PC-3 (cell line): Measurements from ENCODE around the gene TMEM51. TPM values are rescaled to one million over a fixed set of nuclear protein-coding genes. Genes with fewer than 3 reads are reported as not detected.
A peak's percentile ranks its signal among the peaks of the same experiment; 100 is the strongest.

Experiments used
- ATAC-seq: fragments of 200-7000 bp; cut with Tn5 transposase; 2 replicates; pipeline ENCODE4 v1.9.1; 2020; ENCODE audit warnings: mild to moderate bottlenecking, moderate library complexity
- BruUV-seq: library from RNA; stranded (reverse); fragments of 400-500 nt; replicated peaks from 2 replicates; lab custom pipeline; 2021; lab: Mats Ljungman, UMichigan
- CTCF ChIA-PET: fragments of 300-600 bp; sonication (Branson Sonifier 250); formaldehyde crosslinking; loops from one replicate; lab custom pipeline; 2022; ENCODE audit warnings: antibody characterized with exemption; lab: Charles Lee
- POLR2A ChIA-PET: fragments of 300-600 bp; sonication (Branson Sonifier 250); formaldehyde crosslinking; loops from one replicate; lab custom pipeline; 2022; ENCODE audit warnings: antibody characterized with exemption; ENCODE audit not compliant: unreplicated experiment; lab: Charles Lee
- DNase-seq: peaks from one replicate; pipeline ENCODE4 v3.0.0-alpha.2; 2015
- H2AFZ ChIP-seq: fragments of 300-600 bp; sonication (generic); 2 replicates; pipeline ENCODE4 v1.6.0; 2016; ENCODE audit warnings: antibody characterized with exemption, low read length
- H3F3A ChIP-seq: fragments of 300-600 bp; sonication (generic); one replicate; pipeline ENCODE4 v1.6.0; 2017; ENCODE audit warnings: antibody characterized with exemption, low read length, control low read depth, mild to moderate bottlenecking; ENCODE audit not compliant: unreplicated experiment
- H3K27ac ChIP-seq: fragments of 300-600 bp; sonication (generic); 2 replicates; pipeline ENCODE4 v1.5.1; 2016; ENCODE audit warnings: mild to moderate bottlenecking, low read length
- H3K27me3 ChIP-seq: fragments of 300-600 bp; sonication (generic); 2 replicates; pipeline ENCODE4 v1.6.1; 2016; ENCODE audit warnings: low read length, mixed read lengths
- H3K36me3 ChIP-seq: fragments of 300-600 bp; sonication (generic); 2 replicates; pipeline ENCODE4 v1.6.1; 2016; ENCODE audit warnings: low read depth, mixed run types, low read length, mixed read lengths
- H3K4me1 ChIP-seq: fragments of 300-600 bp; sonication (generic); 2 replicates; pipeline ENCODE4 v1.5.1; 2016; ENCODE audit warnings: low read length; ENCODE audit not compliant: insufficient read depth
- H3K4me2 ChIP-seq: fragments of 300-600 bp; sonication (generic); 2 replicates; pipeline ENCODE4 v1.6.0; 2016; ENCODE audit warnings: low read length
- H3K4me3 ChIP-seq: fragments of 300-600 bp; sonication (generic); 2 replicates; pipeline ENCODE4 v1.5.1; 2016; ENCODE audit warnings: mild to moderate bottlenecking, low read length, mixed read lengths
- H3K79me2 ChIP-seq: fragments of 300-600 bp; sonication (generic); 2 replicates; pipeline ENCODE4 v1.6.1; 2017; ENCODE audit warnings: low read length, mixed read lengths
- H3K9ac ChIP-seq: fragments of 300-600 bp; sonication (generic); 2 replicates; pipeline ENCODE4 v1.6.0; 2016; ENCODE audit warnings: mild to moderate bottlenecking, low read length
- H3K9me2 ChIP-seq: fragments of 300-600 bp; sonication (generic); replicated peaks from 2 replicates; pipeline ENCODE4 v1.6.1; 2016; ENCODE audit warnings: mixed run types, low read length, mixed read lengths
- H3K9me3 ChIP-seq: fragments of 300-600 bp; sonication (generic); 2 replicates; pipeline ENCODE4 v1.6.1; 2016; ENCODE audit warnings: low read length, mixed read lengths
- H4K20me1 ChIP-seq: fragments of 300-600 bp; sonication (generic); 2 replicates; pipeline ENCODE4 v1.6.1; 2016; ENCODE audit warnings: low read length, mixed read lengths
- CTCF ChIP-seq: fragments of 300-600 bp; sonication (generic); conservative IDR thresholded peaks from 2 replicates; pipeline ENCODE4 v1.5.1; 2017; ENCODE audit warnings: antibody characterized with exemption, low read depth, mild to moderate bottlenecking, low read length
- EZH2 ChIP-seq: fragments of 300-600 bp; sonication (generic); IDR thresholded peaks from one replicate; pipeline ENCODE4 v1.6.1; 2017; ENCODE audit warnings: antibody characterized with exemption, mild to moderate bottlenecking, low read length; ENCODE audit not compliant: unreplicated experiment
- EZH2phosphoT487 ChIP-seq: fragments of 300-600 bp; sonication (generic); IDR thresholded peaks from 2 replicates; pipeline ENCODE4 v1.6.1; 2018; ENCODE audit warnings: mild to moderate bottlenecking, antibody characterized with exemption, low read length, borderline replicate concordance
- intact Hi-C: fragments of 100-400 bp; cut with micrococcal nuclease; formaldehyde crosslinking; loops from 2 replicates; pipeline ENCODE4 v1.9.0; 2023
- total RNA-seq: library from RNA; depleted of rRNA; stranded (reverse); fragments of >200 nt; gene quantifications from 2 replicates; pipeline ENCODE4 v1.2.3, GENCODE V29; 2014

The TMEM51 gene
- total RNA-seq, 1 experiment from 2014 or later: 20.8 TPM

DNA sequence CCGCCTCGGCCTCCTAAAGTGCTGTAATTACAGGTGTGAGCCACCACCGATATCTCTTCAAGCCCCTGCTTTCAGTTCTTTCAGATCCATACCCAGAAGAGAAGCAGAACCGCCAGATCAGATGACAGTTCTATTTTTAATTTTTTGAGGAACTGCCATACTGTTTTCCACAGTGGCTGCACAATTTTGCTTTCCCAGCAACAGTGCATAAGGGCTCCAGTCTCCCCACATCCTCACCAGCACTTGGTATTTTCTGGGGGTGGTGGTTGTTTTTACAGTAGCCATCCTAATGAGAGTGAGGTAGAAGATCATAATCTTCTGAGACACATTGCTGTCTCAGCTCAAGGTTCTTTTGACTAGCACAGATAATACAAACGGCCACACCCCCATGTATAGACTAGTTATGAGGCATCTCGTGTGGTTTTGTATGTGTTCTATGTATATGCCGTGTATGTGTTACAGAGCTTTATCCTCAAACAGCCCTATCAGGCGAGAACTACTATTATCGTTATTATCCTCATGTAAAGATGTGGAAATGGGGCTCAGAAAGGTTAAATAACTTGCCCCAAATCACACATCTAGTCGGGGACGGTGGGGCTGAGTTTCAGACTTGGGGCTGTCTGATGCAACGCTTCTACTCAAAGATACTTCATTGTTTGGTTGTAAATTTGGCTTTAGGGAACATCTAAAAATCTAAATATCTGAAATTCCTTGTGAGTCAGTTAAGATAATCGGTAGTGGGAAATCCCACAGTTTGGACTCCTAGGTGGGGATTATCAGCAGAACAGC lies 105.5 kb downstream of the TMEM51 start:
- intact Hi-C loops: no loop called here
- Histone ChIP-seq H4K20me1 (no peaks in the 10 kb centered on the region), H3F3A (no peaks in the 10 kb centered on the region), H3K9me3 (no peaks in the 10 kb centered on the region), H3K79me2 (no peaks in the 10 kb centered on the region), H3K27ac (no peak overlapping the region), H3K36me3 (no peaks in the 10 kb centered on the region), H3K4me3 (no peak overlapping the region), H2AFZ (no peak overlapping the region), H3K27me3 (no peaks in the 10 kb centered on the region), H3K4me2 (no peak overlapping the region), H3K9ac (no peak overlapping the region), H3K9me2 (no peaks in the 10 kb centered on the region), H3K4me1 (no peaks in the 10 kb centered on the region)
- no TSS peak for BruUV-seq
- ChIA-PET CTCF (no interaction called here), POLR2A (no interaction called here)
- ATAC-seq (no peak), DNase-seq (no peak)
- no peak for TF ChIP-seq CTCF
- TF ChIP-seq EZH2: no peak
- TF ChIP-seq EZH2phosphoT487: no peak

DNA sequence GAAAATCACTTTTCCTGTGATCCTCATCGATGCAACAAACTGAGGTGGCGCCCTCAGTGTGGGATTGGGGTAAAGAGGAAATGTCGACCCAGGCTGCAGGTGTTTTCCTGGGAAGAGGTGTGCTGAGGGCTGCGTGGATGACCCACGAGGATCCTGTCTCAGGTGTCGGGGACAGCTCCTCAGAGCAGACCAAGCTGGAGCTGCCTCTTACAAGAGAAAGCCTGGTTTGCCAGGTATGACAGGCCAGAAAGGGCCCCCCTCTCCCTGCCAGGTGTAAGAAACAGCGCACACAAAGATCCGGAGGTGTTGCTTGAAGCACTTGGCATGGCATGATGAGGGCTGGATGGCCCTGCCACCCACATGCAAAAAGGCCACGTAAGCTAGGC lies 106.1 kb downstream of the TMEM51 start:
- intact Hi-C loops: no loop called here
- no peak overlapping the region for H3K4me2 ChIP-seq
- POLR2A ChIA-PET: no interaction called here
- no peaks in the 10 kb centered on the region for H3K27me3 ChIP-seq
- no peaks in the 10 kb centered on the region for H3K9me2 ChIP-seq
- H3K9me3 ChIP-seq: no peaks in the 10 kb centered on the region
- DNase-seq: no peak
- no peaks in the 10 kb centered on the region; the same call in 1 of the 2 replicates for H3K36me3 ChIP-seq
- H2AFZ ChIP-seq: no peak overlapping the region
- no peak overlapping the region for H3K4me3 ChIP-seq
- H3F3A ChIP-seq: no peaks in the 10 kb centered on the region
- CTCF ChIA-PET: no interaction called here
- no peaks in the 10 kb centered on the region for H3K4me1 ChIP-seq
- no peak overlapping the region for H3K27ac ChIP-seq
- no peaks in the 10 kb centered on the region for H4K20me1 ChIP-seq
- H3K9ac ChIP-seq: no peak overlapping the region
- TF ChIP-seq EZH2phosphoT487 (no peak), EZH2 (no peak), CTCF (no peak)
- BruUV-seq: no TSS peak
- ATAC-seq: no peak
- no peaks in the 10 kb centered on the region for H3K79me2 ChIP-seq

GRCh38 chr1:15260418-15261154 lies 107.0 kb downstream of the TMEM51 start:
- Histone ChIP-seq H3K27me3 (no peaks in the 10 kb centered on the region), H3K9me3 (peaks cover 7% of the 10 kb centered on the region; the same call in 1 of the 2 replicates), H3K36me3 (no peaks in the 10 kb centered on the region; the same call in 1 of the 2 replicates), H3K9me2 (no peaks in the 10 kb centered on the region), H3K4me2 (no peak overlapping the region), H3K79me2 (no peaks in the 10 kb centered on the region), H3F3A (no peaks in the 10 kb centered on the region), H3K27ac (no peak overlapping the region), H3K4me1 (no peaks in the 10 kb centered on the region), H3K4me3 (no peak overlapping the region), H2AFZ (no peak overlapping the region), H4K20me1 (no peaks in the 10 kb centered on the region), H3K9ac (no peak overlapping the region)
- DNase-seq (peak; percentile 44), ATAC-seq (no peak)
- intact Hi-C loops: no loop called here
- ChIA-PET CTCF (no interaction called here), POLR2A (no interaction called here)
- TF ChIP-seq EZH2phosphoT487 (no peak), EZH2 (no peak), CTCF (no peak)
- BruUV-seq: no TSS peak
